ENCODE data around the gene RNLS. TPM values are rescaled to one million over a fixed set of nuclear protein-coding genes. Genes with fewer than 3 reads are reported as not detected.
A peak's percentile ranks its signal among the peaks of the same experiment; 100 is the strongest.

RNLS gene
- total RNA-seq, 1 donor from 2014 or later, result 14.6 TPM

DNA sequence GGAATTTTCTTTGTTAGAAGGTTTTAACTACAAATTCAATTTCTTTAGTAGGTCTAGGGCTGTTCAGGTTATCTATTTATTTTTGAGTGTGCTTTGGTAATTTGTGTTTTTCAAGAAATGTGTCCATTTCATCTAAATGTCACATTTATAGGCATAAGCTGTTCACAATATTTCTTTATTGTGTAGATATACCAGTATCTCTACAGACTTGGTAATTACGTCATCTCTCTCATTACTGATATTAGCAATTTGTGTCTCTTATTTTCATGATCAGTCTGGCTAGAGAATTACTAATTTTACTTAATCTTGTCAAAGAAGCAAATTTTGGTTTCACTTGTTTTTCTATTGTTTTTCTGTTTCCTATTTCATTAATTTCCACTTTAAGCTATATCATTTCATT is 152.0 kb downstream of the RNLS start:
- no peak for DNase-seq (ENCODE audit: low spot score)

DNA sequence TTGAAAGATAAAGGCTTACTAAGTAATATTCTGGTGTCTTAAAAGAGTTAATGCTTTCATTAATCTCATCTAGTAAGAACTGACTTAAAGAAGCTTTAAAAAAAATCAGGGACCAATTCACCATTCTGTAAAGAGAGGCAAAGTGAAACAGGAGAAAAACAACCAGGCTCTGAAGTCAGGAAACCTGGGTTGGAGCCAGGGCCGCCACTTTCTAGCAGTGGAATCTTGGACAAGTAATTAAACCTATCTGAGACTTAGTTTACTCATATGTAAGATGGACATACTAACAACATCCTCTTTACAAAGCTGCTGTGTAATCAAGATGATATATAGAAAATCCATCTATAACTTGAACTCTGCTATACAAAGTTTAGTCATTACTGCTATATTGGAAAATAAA is 154.1 kb downstream of the RNLS start:
- no peak for DNase-seq (ENCODE audit: low spot score)

DNA sequence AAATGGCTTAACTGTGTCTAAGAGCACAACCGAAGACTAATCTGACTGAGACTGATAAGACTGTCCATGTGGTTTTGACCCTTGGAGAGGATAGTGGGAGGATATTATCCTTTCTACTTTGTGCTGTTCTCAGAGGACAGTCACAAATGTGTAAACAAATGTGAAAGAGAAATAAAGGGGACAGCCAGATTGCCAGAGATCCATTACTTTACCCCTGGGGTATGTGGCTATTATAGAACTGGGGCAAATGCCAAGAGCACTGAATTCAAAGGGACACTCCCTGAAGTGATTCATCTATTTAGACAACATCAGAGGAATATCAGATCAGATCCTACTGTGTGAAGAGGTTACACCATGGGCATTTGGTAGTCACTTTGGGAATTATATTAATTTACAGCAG is 154.7 kb downstream of the RNLS start:
- peak; percentile 12 for DNase-seq (ENCODE audit: low spot score)

DNA sequence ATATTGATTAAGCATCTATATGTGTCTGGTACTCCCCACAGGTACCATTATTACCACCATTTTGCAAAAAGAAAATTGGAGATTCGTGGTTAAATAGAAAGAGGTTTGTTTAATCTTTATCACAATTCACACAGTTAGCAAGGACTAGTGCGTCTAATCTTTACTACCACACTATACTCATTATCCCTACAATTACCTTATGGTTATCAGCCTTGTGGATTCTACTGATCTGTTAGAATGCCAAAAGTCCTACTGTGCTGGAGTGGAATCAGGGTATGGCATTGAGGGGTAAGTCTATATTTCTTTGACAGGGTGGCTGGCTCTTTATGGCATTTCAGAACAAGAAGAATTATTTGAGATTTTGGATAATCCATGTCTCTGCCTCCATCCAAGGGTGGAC is 156.1 kb downstream of the RNLS start:
- no peak for DNase-seq (ENCODE audit: low spot score)

DNA sequence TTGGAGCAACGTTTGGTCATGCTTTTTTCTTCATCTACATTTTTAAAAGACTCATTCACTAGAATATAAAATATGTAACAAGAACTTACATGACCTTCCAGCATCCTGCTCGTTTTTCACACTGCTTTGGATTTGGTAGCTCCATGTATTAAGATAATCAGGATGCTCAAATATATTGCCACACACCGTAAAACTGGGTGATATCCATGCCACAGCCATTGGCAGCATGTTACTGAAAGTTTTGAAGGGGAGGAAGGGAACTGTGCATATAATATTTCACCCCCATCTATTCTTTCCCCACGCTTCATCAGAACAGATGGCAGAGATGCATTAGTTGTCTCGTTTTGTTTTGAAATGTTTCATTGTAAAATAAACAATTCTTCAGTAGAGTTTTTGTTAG is 158.2 kb downstream of the RNLS start:
- no peak for DNase-seq (ENCODE audit: low spot score)

DNA sequence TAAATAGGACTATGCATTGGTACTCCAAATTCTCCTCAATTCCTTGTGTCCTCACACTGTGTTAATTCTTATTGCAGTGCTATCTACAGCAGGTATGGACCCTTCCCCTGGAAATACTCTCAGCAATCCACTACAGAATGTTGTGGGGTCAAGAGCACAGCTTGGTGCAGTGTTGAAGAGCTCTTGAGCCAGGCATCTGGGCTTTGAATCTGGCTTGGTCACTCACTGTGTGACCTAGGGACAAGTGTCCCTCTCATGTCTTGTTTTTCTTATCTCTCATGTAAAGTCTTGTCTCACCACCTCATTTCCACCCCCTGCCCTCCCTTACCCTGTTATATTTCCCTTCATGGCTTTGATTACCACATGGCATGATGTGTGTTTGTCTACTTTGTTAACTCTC is 159.4 kb downstream of the RNLS start:
- DNase-seq (ENCODE audit: low spot score), result no peak

DNA sequence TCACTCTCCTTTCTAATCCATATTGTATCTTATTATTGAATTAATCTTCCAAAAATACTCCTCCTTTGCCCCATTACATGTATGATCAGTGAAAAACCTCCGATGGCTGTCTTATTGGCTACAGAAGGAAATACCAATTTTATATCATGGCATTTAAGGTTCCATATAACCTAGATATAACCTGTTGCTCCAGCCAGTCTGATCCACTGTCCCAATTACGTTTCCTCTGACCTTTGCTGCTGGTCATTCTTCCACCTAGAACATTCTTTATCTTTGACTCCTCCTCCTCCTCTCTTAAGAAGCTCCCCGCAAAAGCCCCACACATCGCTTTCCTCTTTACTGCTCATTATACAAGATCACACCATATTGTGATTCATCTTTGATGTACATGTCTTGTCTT is 161.5 kb downstream of the RNLS start:
- no peak for DNase-seq (ENCODE audit: low spot score)

DNA sequence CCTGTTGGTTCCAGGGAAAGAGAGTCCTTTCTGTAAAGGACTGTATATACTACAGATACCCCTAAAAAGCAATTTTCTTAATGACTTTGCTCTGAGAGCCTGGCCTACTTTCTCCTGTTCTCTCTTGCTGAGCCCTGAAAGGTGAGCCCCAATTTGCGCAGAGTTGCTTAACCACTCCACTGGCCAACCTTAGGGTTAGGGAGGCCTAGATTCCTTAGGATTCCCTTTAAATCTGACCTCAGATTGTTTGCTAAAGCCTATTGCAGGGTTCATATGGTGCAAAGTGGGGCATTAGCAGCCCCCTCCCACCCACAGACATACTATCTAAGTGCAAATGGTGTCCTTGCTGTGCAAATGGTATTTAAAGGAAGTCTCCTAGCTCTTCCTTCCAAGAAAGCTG is 164.2 kb downstream of the RNLS start:
- DNase-seq (ENCODE audit: low spot score), result no peak

DNA sequence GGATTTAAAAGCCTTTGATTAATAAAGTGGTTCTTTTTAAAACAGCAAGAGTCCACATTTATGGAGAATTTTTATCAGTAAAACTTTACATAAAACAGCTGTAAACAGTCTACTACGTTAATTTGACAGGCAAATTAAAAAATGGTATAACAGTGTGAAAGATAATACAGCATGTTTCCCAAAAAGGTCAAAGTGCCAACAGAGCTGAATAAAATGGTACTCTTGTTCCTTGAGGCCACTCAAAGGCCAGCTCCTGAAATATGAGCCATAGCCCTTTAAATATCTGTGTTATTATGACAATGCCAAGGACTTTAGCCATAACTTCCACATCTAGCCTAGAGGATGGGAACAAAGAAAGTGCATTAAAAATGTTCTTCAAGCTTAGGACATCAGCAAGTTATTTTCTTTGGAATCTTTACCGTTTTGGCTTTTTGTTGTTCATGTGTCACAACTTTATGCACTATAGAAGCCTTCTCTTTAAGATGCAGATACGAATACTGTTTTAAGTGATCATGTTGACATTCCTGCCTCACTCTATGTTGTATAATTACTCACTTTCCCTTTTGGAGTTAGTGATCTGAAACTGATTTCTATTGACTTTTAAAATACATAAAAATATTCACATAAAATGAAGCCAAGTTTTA is 165.6 kb downstream of the RNLS start:
- no peak for DNase-seq (ENCODE audit: low spot score)

DNA sequence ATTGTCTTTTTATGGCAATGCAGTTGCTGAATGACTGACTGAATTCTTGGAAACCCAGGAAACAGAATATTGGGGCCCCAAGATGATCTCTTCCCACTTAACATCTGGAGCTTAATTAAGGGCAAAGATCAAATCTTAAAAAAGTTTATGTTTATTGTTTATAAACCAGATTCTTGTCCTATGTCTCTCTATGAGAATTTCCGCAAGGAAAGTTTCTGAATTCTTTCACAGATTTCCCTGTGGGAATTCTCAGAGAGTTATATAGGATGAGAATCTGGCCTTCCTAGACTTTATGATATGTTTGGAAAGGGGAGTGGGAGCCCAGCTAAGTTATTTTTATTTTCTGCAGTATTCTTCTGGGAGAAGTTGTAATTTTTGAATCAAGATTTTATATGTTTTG is 166.3 kb downstream of the RNLS start:
- DNase-seq (ENCODE audit: low spot score), result no peak

DNA sequence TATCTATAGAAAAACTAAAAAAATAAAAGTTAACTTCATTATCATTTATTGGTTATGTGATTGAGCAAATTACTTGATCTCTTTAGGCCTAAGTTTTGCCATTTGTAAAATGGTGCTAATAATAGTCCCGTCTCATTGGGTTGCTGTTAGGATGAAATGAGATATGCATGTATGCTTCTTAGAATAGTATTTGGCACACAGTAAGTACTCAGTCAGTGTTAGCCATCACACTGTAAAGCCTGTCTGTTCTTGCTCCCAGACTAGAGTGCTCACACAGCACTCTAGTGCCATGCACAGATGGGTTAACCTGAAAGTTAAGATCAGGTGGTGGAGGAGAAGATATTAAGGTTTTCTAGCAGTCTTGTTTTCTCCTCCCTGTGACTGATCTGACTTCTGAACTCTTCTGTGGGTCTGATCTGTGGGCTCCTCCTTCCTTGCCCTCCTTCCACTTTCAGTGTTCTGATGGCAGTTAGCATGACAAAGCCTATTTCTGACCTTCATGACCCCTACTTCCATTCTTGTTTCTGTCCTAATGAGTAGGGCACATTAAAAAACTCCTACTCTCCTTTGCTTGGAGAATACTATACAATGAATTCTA is 167.5 kb downstream of the RNLS start:
- DNase-seq (ENCODE audit: low spot score), result no peak

DNA sequence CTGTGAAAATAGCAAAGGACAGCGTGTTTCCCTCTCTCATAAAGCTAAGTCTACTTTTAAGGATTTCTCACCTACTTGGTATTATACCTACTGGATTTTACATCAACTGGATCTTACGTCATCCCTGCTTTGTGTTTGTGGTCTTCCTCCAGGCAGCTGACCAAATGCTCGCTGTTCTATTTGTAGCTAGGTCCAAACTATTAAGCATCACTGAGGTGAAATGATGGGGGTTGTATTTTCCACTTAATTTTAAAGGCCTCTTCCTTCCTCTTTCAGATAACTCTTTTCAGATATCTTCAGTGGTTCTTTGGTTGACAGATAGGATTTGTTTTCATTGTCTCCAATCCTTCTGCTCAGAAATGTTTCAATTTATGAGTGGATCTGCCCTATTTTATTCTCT is 169.7 kb downstream of the RNLS start:
- DNase-seq (ENCODE audit: low spot score), result no peak

DNA sequence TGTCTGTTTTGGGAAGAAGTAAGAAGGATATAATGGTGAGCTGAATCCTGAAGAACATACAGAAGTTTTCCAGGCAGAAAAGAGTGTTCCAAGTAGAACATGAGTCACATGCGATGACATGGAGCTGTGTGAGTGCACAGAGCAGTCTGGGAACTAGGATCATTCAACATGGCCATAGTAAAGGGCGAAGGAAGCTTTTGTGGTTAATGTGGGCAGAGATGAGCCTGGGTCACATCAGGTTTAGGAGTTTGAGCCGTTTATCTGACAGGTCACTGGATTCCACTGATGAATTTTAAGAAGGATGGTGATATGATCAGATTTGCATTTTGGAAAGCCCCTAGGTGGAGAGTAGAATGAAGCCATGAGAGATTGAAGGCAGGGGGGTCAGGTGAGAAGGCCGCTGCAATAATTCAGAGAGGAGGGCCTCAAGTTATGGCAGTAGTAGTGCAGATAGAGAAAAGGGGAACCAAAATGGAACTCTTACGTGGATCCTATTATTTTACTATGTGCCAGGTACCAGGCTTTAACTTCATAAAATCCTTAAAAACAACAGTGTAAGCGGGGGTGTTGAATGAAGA is 171.3 kb downstream of the RNLS start:
- no peak for DNase-seq (ENCODE audit: low spot score)

DNA sequence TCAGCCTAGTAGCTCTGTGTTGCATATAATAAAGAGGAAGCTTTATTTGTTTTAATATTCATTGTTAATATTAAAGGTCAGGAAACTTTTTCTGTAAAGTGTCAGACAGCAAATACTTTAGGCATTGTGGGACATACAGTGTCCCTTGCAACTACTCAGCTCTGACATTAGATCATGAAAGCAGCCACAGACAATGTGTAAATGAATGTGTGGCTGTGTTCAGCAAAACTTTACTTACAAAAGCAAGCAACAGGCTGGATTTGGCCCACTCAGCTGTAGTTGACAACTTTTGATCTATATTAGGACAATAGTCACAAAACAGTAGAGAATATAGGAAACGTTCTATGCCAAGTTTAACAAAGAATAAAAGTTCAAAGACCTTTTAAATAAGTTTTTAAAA is 173.3 kb downstream of the RNLS start:
- DNase-seq (ENCODE audit: low spot score), result no peak

DNA sequence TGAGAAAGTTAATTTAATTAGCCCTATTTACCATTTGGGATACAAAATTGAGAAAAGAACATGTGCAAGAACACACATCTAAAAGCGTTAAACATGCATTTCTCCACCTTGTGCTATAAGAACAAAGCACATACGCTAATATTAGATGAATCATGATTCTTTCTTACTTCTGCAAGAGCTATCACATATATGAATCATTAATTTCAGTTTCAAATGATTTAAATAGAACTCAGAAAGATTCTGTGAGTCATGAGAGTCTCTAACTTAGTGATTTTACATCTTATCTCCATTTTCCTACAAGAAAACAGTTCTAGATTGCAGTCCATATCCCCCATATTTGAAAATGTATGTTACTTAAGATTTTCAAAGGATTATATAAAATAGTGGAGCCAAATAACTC is 173.9 kb downstream of the RNLS start:
- no peak for DNase-seq (ENCODE audit: low spot score)

DNA sequence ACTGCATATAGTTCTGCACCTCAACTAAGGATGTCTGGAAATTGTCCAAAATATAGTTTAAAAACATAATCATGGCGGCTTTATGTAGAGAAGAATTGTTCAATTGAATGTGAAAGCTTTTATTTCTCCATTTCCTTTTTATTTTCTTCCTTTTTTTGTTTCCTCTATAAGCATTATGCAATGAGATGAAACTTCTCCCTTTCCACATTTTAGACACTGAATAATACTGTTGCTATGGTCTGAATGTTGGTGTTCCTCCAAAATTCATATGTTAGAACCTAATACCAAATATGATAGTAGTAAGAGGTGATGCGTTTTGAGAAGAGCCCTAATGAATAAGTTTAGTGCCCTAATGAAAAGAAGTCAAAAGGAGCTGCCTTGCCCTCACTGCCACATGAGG is 175.0 kb downstream of the RNLS start:
- DNase-seq (ENCODE audit: low spot score), result no peak

DNA sequence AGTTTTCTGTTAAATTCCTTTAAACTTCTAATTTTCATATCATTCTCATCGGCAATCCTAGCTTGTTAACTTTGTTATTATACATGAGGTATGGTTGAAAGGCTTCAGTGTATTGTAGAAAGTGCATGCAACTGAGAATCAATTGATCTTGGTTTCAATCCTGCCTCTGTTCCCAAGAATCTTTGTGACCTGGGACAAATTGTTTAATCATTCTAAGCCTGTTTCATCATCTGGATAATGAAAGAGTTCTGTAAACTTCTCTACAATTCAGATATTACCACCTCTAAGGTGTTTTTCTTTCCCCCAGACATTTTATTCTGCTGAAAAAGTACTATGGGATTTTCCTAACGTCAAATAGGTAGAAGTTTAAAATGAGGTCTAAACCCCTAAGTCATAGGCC is 179.0 kb downstream of the RNLS start:
- DNase-seq (ENCODE audit: low spot score), result no peak

DNA sequence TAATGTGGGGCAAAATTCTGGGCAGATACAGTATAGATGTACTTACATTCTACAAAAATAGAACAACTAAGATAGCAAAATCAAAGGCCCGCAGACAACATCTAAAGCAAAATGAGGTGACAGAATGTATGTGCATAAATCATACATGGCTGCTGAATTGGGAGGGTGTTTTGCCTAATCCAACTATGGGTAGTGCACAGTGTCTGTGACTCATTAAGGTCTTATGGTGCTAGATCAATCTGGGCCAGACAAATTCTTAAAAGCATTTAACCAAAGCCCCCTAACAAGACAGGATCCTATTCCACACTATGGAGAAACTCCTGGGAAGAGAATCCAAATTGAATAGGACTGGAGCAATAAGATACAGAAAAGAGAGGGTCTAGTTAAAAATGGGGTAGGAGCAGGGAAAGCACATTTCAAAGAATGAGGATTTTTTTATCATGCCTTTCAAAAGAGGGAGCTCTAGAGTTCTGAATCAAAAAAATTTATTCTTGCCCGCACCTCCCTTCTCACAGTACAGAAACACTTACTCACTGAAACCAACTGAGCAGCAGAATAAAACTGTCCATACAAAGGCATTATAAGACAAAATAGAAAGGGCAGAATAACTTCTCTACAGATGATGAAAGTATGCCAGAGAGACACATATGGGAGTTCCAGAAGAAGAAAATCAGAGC is 181.3 kb downstream of the RNLS start:
- DNase-seq (ENCODE audit: low spot score), result no peak

DNA sequence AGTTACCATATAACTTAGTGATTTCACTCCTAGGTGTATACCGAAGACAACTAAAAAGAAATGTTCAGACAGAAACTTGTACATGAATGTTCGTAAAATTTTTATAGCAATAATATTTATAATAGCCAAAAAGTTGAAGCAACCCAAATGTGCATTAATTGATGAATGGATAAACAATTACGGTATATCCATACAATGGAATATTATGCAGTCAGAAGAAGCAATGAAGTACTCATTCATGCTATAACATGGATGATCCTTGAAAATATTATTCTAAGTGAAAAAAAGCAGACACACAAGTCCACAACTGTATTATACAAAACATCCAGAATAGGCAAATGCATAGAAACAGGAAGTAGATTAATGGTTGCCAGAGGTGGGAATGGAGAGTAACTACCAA is 183.9 kb downstream of the RNLS start:
- no peak for DNase-seq (ENCODE audit: low spot score)

DNA sequence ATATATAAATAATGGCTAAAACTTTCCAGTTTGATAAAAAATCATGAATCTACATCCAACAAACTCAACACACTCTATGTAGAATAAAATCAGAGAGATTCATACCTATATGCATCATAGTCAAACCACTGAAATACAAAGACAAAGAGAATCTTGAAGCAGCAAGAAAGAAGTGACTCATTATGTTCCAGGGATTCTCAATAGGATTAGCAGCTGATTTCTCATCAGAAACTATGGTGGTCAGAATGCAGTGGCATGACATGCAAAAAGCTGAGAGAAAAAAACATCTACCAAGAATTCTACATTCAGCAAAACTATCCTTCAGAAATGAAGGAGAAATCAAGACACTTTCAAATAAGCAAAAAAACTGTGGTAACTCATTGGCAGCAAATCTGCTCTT is 187.4 kb downstream of the RNLS start:
- no peak for DNase-seq (ENCODE audit: low spot score)

DNA sequence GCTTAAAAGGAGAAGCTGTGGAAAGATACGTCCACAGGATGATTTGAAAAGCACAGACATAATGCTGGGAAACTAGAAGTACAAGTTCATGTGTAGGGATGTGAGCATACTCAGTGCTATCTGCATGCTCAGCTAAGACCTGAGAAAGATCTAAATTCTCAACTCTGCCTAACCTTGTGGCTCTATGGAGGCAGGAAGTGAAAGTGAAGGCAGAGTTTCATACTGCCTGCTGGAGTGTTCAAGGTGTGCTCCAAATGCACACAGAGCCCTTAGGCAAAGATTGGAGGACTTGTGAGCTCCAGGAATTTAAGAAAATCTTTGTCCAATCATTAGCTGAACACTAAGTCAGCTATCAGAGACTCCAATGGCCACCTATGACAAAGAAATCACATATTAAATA is 190.9 kb downstream of the RNLS start:
- no peak for DNase-seq (ENCODE audit: low spot score)

DNA sequence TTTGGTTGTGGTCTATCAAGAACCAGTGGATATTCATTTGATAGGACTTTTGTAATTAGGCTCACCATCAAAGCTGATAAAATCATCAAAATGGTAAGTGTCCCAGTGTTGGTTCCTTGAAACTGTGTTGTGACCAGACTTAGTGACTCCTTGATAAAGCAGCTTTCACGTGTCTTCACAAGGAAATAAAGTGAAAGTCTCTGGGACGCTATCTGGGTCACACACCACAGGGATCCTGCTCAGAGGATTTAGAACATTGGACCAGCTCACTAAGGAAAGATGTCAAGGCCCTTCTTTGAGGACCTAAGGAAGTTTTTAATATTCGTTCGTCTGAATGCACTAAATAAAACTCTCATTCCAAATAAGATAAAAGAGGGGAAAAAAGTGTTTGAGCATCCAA is 193.1 kb downstream of the RNLS start:
- DNase-seq (ENCODE audit: low spot score), result no peak

DNA sequence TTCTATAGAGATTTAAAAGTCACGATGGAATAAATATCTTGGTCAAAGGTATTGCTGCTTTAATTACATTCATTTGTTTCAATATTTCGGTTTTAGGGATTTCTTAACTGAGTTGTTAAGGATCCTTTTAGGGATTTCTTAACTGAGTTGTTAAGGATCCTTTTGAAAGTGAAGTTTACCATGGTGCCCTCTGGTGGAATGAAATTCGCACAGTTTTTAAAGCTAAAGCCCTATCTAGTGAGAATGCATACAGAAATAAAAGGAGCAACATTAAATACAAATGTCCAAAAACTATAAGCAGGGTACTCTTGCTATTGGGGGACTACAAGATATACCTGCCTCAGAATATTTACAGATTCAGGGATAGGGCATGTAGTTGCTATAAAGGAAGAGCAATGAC is 193.7 kb downstream of the RNLS start:
- DNase-seq (ENCODE audit: low spot score), result peak; percentile 48

Data from mucosa of gallbladder (tissue), 1 donor.